NCI-H2196 (cell line): ENCODE data around the gene DPY19L1.
"Not testable (repeated sequence)": the region's sequence is repeated elsewhere in the genome, so short reads cannot be mapped to it uniquely, and the experiment has no call there.

Source experiments
- DNase-seq: peaks from one replicate; lab custom pipeline; 2025; ENCODE audit not compliant: unreplicated experiment; lab: John Stamatoyannopoulos, UW

DPY19L1 gene

GRCh38 chr7:35037211-35037525 lies at the start of gene DPY19L1:
Gene DPY19L1 (minus strand): TSS chr7:35037485. CDS start chr7:35037394, 91 bp downstream.
- DNase-seq = no peak

GRCh38 chr7:35079517-35079916 lies 42.2 kb upstream of the DPY19L1 start:
- DNase-seq = not testable (repeated sequence)

GRCh38 chr7:35074008-35074407 lies 36.7 kb upstream of the DPY19L1 start:
- DNase-seq = not testable (repeated sequence)

- peak; percentile 7 for DNase-seq
Observed at GRCh38 chr7:35072950-35073827, 35.9 kb upstream of the DPY19L1 start.

GRCh38 chr7:35069084-35069483 lies 31.8 kb upstream of the DPY19L1 start:
- not testable (repeated sequence) for DNase-seq

GRCh38 chr7:35065382-35065781 lies 28.1 kb upstream of the DPY19L1 start:
- DNase-seq = not testable (repeated sequence)

GRCh38 chr7:35058571-35058970 lies 21.3 kb upstream of the DPY19L1 start:
- not testable (repeated sequence) for DNase-seq

GRCh38 chr7:35057505-35058451 lies 20.5 kb upstream of the DPY19L1 start:
- not testable (repeated sequence) for DNase-seq

- DNase-seq = not testable (repeated sequence)
Observed at GRCh38 chr7:35055733-35056132, 18.4 kb upstream of the DPY19L1 start.

GRCh38 chr7:35053488-35054175 lies 16.3 kb upstream of the DPY19L1 start:
- DNase-seq = not testable (repeated sequence)

- not testable (repeated sequence) for DNase-seq
Observed at GRCh38 chr7:35048390-35048789, 11.1 kb upstream of the DPY19L1 start.

- DNase-seq = not testable (repeated sequence)
Observed at GRCh38 chr7:35047912-35048305, 10.6 kb upstream of the DPY19L1 start.

GRCh38 chr7:35047263-35047911 lies 10.1 kb upstream of the DPY19L1 start:
- DNase-seq = not testable (repeated sequence)

- DNase-seq = not testable (repeated sequence)
Observed at GRCh38 chr7:35043301-35043700, 6.0 kb upstream of the DPY19L1 start.

- DNase-seq = no peak
Observed at GRCh38 chr7:35040906-35041305, 3.6 kb upstream of the DPY19L1 start.

GRCh38 chr7:35039343-35039742 lies 2.1 kb upstream of the DPY19L1 start:
- DNase-seq = no peak

GRCh38 chr7:35038354-35038753 lies 1.1 kb upstream of the DPY19L1 start:
- no peak for DNase-seq

- DNase-seq = peak; percentile 93
Observed at GRCh38 chr7:35037526-35038341, 449 bp upstream of the DPY19L1 start.

GRCh38 chr7:35036361-35037171 lies 719 bp downstream of the DPY19L1 start:
- DNase-seq = peak; percentile 38
